KOPT-K1 (cell line): ENCODE data around the gene BRD9.
"Not testable (repeated sequence)": the region's sequence is repeated elsewhere in the genome, so short reads cannot be mapped to it uniquely, and the experiment has no call there.

Experiments used
- H3K27ac ChIP-seq: fragments of 200-600 bp; sonication (generic); 2 replicates; pipeline ENCODE4 v1.5.1; 2016; ENCODE audit warnings: antibody characterized with exemption, mild to moderate bottlenecking, low read depth, low read length; ENCODE audit not compliant: poor library complexity, severe bottlenecking
- H3K36me3 ChIP-seq: fragments of 200-600 bp; sonication (generic); 2 replicates; pipeline ENCODE4 v1.5.1; 2017; ENCODE audit warnings: antibody characterized with exemption, mild to moderate bottlenecking, low read length, moderate library complexity; ENCODE audit not compliant: insufficient read depth
- H3K9me3 ChIP-seq: fragments of 200-600 bp; sonication (generic); 2 replicates; pipeline ENCODE4 v1.5.1; 2017; ENCODE audit warnings: antibody characterized with exemption, low read length, mild to moderate bottlenecking; ENCODE audit not compliant: insufficient read depth, poor library complexity, severe bottlenecking

The BRD9 gene

GRCh38 chr5:929596-929995, 37.0 kb upstream of the BRD9 start:
- Histone ChIP-seq H3K27ac (no peak overlapping the region), H3K36me3 (no peaks in the 10 kb centered on the region)

GRCh38 chr5:929182-929581, 36.6 kb upstream of the BRD9 start:
- H3K27ac ChIP-seq, H3K36me3 ChIP-seq, H3K9me3 ChIP-seq: not testable (repeated sequence)

More at GRCh38 chr5:929596-929995, 37.0 kb upstream of the BRD9 start:
- H3K9me3 ChIP-seq = peaks cover 4% of the 10 kb centered on the region

GRCh38 chr5:927172-928015, 34.8 kb upstream of the BRD9 start:
- Histone ChIP-seq H3K9me3 (no peaks in the 10 kb centered on the region), H3K27ac (no peak overlapping the region), H3K36me3 (peaks cover 2% of the 10 kb centered on the region; the same call in 1 of the 2 replicates)

- no peak overlapping the region for H3K27ac ChIP-seq
- peaks cover 2% of the 10 kb centered on the region for H3K9me3 ChIP-seq
- H3K36me3 ChIP-seq = peaks cover 10% of the 10 kb centered on the region; the same call in 1 of the 2 replicates
These were observed 34.0 kb upstream of the BRD9 start for GRCh38 chr5:926417-927171.

GRCh38 chr5:923281-923873, 30.8 kb upstream of the BRD9 start:
- H3K9me3 ChIP-seq = peaks cover 3% of the 10 kb centered on the region
- peaks cover 26% of the 10 kb centered on the region for H3K36me3 ChIP-seq
- no peak overlapping the region for H3K27ac ChIP-seq

- Histone ChIP-seq H3K27ac (no peak overlapping the region), H3K9me3 (peaks cover 3% of the 10 kb centered on the region), H3K36me3 (peaks cover 32% of the 10 kb centered on the region)
These were observed 30.1 kb upstream of the BRD9 start for GRCh38 chr5:922436-923280.

- Histone ChIP-seq H3K36me3 (peaks cover 41% of the 10 kb centered on the region), H3K9me3 (peaks cover 3% of the 10 kb centered on the region), H3K27ac (no peak overlapping the region)
These were observed 29.1 kb upstream of the BRD9 start for GRCh38 chr5:921456-922435.

GRCh38 chr5:920321-920720, 27.7 kb upstream of the BRD9 start:
- Histone ChIP-seq H3K27ac (no peak overlapping the region), H3K36me3 (peaks cover 55% of the 10 kb centered on the region), H3K9me3 (peaks cover 3% of the 10 kb centered on the region)

- Histone ChIP-seq H3K36me3 (peaks cover 64% of the 10 kb centered on the region), H3K9me3 (peaks cover 3% of the 10 kb centered on the region), H3K27ac (no peak overlapping the region)
These were observed 26.9 kb upstream of the BRD9 start for GRCh38 chr5:919356-920000.

GRCh38 chr5:918717-919116, 26.1 kb upstream of the BRD9 start:
- H3K27ac ChIP-seq = not testable (repeated sequence)
- H3K36me3 ChIP-seq = peaks cover 71% of the 10 kb centered on the region

GRCh38 chr5:916441-917293, 24.1 kb upstream of the BRD9 start:
- H3K27ac ChIP-seq = no peak overlapping the region
- H3K9me3 ChIP-seq = peaks cover 2% of the 10 kb centered on the region
- peaks cover 83% of the 10 kb centered on the region for H3K36me3 ChIP-seq

More at GRCh38 chr5:918717-919116, 26.1 kb upstream of the BRD9 start:
- not testable (repeated sequence) for H3K9me3 ChIP-seq

- no peaks in the 10 kb centered on the region for H3K9me3 ChIP-seq
- peaks cover 84% of the 10 kb centered on the region for H3K36me3 ChIP-seq
- no peak overlapping the region for H3K27ac ChIP-seq
These were observed 23.3 kb upstream of the BRD9 start for GRCh38 chr5:915946-916345.

GRCh38 chr5:915346-915745, 22.7 kb upstream of the BRD9 start:
- H3K27ac ChIP-seq, H3K9me3 ChIP-seq: not testable (repeated sequence)
- peaks cover 90% of the 10 kb centered on the region for H3K36me3 ChIP-seq
